ENCODE data around the gene IL4I1. TPM values are rescaled to one million over a fixed set of nuclear protein-coding genes. Genes with fewer than 3 reads are reported as not detected.

IL4I1 gene
- total RNA-seq, 1 experiment from 2014 or later, result 0.61 TPM

- H3K9me3 ChIP-seq (ENCODE audit: control insufficient read depth, low read depth, low read length), result no peaks in the 10 kb centered on the region
- H4K8ac ChIP-seq (replicated peaks; ENCODE audit: insufficient read length, low read depth, low read length), result no peak overlapping the region
- no peak overlapping the region for H4K5ac ChIP-seq (ENCODE audit: insufficient read length, low read depth, low read length)
- H4K91ac ChIP-seq (ENCODE audit: insufficient read length, low read depth, low read length), result no peak overlapping the region
- Mint-ChIP-seq H3K36me3 (ENCODE audit: insufficient read depth in 1 of 3, low read depth in 3 of 3) (no peaks in the 10 kb centered on the region; a peak in 1 of 7 replicates), H3K4me1 (peaks cover 11 to 34% of the 10 kb centered on the region in 2 experiments), H3K27me3 (ENCODE audit: low read depth) (peaks cover 53% of the 10 kb centered on the region), H3K9me3 (no peaks in the 10 kb centered on the region), H3K4me3 (no peak overlapping the region), H3K27ac (no peak overlapping the region)
- H3K9ac ChIP-seq (ENCODE audit: extremely low read depth, insufficient read length, low read length), result no peak overlapping the region
- H2BK12ac ChIP-seq (ENCODE audit: insufficient read length, low read depth, low read length), result no peak overlapping the region
- H2AFZ ChIP-seq (ENCODE audit: low read length), result no peak overlapping the region
- TF ChIP-seq, protein P1, sequence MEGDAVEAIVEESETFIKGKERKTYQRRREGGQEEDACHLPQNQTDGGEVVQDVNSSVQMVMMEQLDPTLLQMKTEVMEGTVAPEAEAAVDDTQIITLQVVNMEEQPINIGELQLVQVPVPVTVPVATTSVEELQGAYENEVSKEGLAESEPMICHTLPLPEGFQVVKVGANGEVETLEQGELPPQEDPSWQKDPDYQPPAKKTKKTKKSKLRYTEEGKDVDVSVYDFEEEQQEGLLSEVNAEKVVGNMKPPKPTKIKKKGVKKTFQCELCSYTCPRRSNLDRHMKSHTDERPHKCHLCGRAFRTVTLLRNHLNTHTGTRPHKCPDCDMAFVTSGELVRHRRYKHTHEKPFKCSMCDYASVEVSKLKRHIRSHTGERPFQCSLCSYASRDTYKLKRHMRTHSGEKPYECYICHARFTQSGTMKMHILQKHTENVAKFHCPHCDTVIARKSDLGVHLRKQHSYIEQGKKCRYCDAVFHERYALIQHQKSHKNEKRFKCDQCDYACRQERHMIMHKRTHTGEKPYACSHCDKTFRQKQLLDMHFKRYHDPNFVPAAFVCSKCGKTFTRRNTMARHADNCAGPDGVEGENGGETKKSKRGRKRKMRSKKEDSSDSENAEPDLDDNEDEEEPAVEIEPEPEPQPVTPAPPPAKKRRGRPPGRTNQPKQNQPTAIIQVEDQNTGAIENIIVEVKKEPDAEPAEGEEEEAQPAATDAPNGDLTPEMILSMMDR (conservative IDR thresholded peaks at IDR 0.05), result no peak
- no peak overlapping the region for H2BK5ac ChIP-seq (ENCODE audit: insufficient read length, low read length)
- H3T11ph ChIP-seq (ENCODE audit: low read length), result no peak overlapping the region
- no peak overlapping the region for H3K4me2 ChIP-seq (ENCODE audit: insufficient read depth, insufficient read length, low read length)
- H3K79me1 ChIP-seq (ENCODE audit: insufficient read depth, low read depth, low read length, poor library complexity, severe bottlenecking), result no peaks in the 10 kb centered on the region
- H3K56ac ChIP-seq (ENCODE audit: insufficient read length, low read depth, low read length), result no peak overlapping the region
- peaks cover 5% of the 10 kb centered on the region for H4K20me1 ChIP-seq (ENCODE audit: control insufficient read depth, insufficient read depth, insufficient read length)
- H2BK15ac ChIP-seq (ENCODE audit: low read depth, low read length), result no peak overlapping the region
- H3K4ac ChIP-seq (ENCODE audit: low read depth, low read length), result no peak overlapping the region
- no peak overlapping the region for H3K18ac ChIP-seq (ENCODE audit: insufficient read length, low read depth, low read length)
- H2BK120ac ChIP-seq (ENCODE audit: low read depth, low read length, poor library complexity, severe bottlenecking), result no peak overlapping the region
- no peak overlapping the region for H3K23ac ChIP-seq (ENCODE audit: insufficient read length, low read depth, low read length)
- H3K23me2 ChIP-seq (ENCODE audit: insufficient read length, low read depth, low read length, poor library complexity, severe bottlenecking), result peaks cover 3% of the 10 kb centered on the region
- H2BK20ac ChIP-seq (ENCODE audit: low read depth, low read length, poor library complexity, severe bottlenecking), result no peak overlapping the region
- no peaks in the 10 kb centered on the region for H3K27me3 ChIP-seq (ENCODE audit: insufficient read depth, low read length)
- no CpG with 5 or more reads among the region's 17 CpGs for WGBS (ENCODE audit: extremely low coverage, insufficient read length, low lambda C conversion rate)
- no peaks in the 10 kb centered on the region for H3K79me2 ChIP-seq (ENCODE audit: insufficient read depth, low read length)
- no peak overlapping the region for H3K14ac ChIP-seq (ENCODE audit: insufficient read depth, low read length)
- H3K27ac ChIP-seq (ENCODE audit: insufficient read length, low read depth, low read length), result no peak overlapping the region
- no peak for DNase-seq
- H2AK5ac ChIP-seq (ENCODE audit: insufficient read length, low read length), result no peak overlapping the region
- H3K4me1 ChIP-seq (ENCODE audit: insufficient read depth, low read length), result no peaks in the 10 kb centered on the region
Observed at GRCh38 chr19:49894879-49895565, 1.7 kb downstream of the IL4I1 start.

All from H9 (cell line).